Measurements from ENCODE around the gene F8. TPM values are rescaled to one million over a fixed set of nuclear protein-coding genes. Genes with fewer than 3 reads are reported as not detected.

F8 gene
- total and polyA plus RNA-seq, 2 donors (not counting 1 experiment from before 2014, with no cell fraction given), result 4.5 to 7.9 TPM

DNA sequence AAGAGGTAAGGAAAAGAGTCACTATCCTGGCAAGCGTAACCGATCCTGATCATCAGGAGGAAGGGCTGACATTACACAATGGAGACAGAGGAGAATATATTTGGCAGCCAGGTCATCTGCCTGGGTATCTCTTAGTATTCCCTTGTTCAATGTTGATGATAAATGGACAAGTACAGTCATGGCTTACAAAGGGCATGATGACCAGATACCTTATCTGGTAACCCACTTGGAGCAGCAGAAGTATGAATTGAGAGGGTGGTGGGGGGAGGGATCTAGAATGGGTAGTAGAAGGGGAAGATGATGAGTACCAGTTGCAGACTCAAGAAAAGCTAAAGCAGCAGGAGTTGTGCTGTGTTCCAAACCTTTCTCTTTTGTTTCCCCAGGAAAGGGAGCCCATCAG, 17.3 kb downstream of the F8 start:
- no peak overlapping the region for H3K4me2 ChIP-seq (ENCODE audit: extremely low read depth, insufficient read depth, low read length)
- no peaks in the 10 kb centered on the region for H3K79me2 ChIP-seq (ENCODE audit: control insufficient read depth, insufficient read depth, low read length)
- no peak overlapping the region for H2AFZ ChIP-seq (ENCODE audit: low read length)
- TF ChIP-seq, protein P1, sequence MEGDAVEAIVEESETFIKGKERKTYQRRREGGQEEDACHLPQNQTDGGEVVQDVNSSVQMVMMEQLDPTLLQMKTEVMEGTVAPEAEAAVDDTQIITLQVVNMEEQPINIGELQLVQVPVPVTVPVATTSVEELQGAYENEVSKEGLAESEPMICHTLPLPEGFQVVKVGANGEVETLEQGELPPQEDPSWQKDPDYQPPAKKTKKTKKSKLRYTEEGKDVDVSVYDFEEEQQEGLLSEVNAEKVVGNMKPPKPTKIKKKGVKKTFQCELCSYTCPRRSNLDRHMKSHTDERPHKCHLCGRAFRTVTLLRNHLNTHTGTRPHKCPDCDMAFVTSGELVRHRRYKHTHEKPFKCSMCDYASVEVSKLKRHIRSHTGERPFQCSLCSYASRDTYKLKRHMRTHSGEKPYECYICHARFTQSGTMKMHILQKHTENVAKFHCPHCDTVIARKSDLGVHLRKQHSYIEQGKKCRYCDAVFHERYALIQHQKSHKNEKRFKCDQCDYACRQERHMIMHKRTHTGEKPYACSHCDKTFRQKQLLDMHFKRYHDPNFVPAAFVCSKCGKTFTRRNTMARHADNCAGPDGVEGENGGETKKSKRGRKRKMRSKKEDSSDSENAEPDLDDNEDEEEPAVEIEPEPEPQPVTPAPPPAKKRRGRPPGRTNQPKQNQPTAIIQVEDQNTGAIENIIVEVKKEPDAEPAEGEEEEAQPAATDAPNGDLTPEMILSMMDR (conservative IDR thresholded peaks at IDR 0.05 in 1 of 2, IDR thresholded peaks at IDR 0.05 in 1 of 2; ENCODE audit: low read depth in 1 of 2, low read length in 2 of 2), result no peak
- no peak for TF ChIP-seq EZH2 (IDR thresholded peaks at IDR 0.05; ENCODE audit: low read length, missing control alignments)
- no peaks in the 10 kb centered on the region for H3K4me1 ChIP-seq (ENCODE audit: control insufficient read depth, extremely low read depth, insufficient read depth, low read length)
- no peaks in the 10 kb centered on the region for H3K27me3 ChIP-seq (ENCODE audit: control insufficient read depth, insufficient read depth, low read length)
- DNase-seq (ENCODE audit: low read depth in 2 of 2), result no peak
- no peak overlapping the region for H3K9ac ChIP-seq (ENCODE audit: insufficient read depth, low read length)
- H3K27ac ChIP-seq (ENCODE audit: insufficient read depth, low read length), result no peak overlapping the region
- no peaks in the 10 kb centered on the region for H3K36me3 ChIP-seq (ENCODE audit: control insufficient read depth, insufficient read depth, low read length)
- no peaks in the 10 kb centered on the region for H4K20me1 ChIP-seq (ENCODE audit: control insufficient read depth, extremely low read depth, insufficient read depth, low read length)
- no peaks in the 10 kb centered on the region for H3K9me3 ChIP-seq (ENCODE audit: control insufficient read depth, insufficient read depth, low read depth, low read length)
- H3K4me3 ChIP-seq (replicated peaks in 1 of 4; ENCODE audit: control extremely low read depth in 1 of 4, insufficient read depth in 1 of 4, low read depth in 3 of 4, low read length in 4 of 4), result no peak overlapping the region

DNA sequence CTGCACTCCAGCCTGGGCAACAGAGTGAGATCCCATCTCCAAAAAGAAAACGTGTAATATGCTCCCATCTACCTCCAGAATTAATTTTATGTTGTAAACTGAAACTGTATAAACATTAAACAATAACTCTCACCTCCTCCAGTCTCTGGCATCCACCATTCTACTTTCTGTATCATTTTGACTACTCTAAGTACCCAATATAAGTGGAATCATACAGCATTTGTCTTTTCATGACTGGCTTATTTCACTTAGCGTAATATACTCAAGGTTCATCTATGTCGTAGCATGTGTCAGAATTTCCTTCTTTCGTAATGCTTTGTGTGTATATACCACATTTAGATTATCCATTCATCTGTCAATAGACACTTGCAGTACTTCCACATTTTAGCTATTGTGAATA, 20.6 kb downstream of the F8 start:
- Histone ChIP-seq H3K4me3 (replicated peaks in 1 of 4; ENCODE audit: control extremely low read depth in 1 of 4, insufficient read depth in 1 of 4, low read depth in 3 of 4, low read length in 4 of 4) (no peak overlapping the region), H2AFZ (ENCODE audit: low read length) (no peak overlapping the region), H3K4me1 (ENCODE audit: control insufficient read depth, extremely low read depth, insufficient read depth, low read length) (no peaks in the 10 kb centered on the region), H3K4me2 (ENCODE audit: extremely low read depth, insufficient read depth, low read length) (no peak overlapping the region), H3K9ac (ENCODE audit: insufficient read depth, low read length) (no peak overlapping the region), H3K27ac (ENCODE audit: insufficient read depth, low read length) (no peak overlapping the region), H3K36me3 (ENCODE audit: control insufficient read depth, insufficient read depth, low read length) (no peaks in the 10 kb centered on the region), H3K79me2 (ENCODE audit: control insufficient read depth, insufficient read depth, low read length) (no peaks in the 10 kb centered on the region), H4K20me1 (ENCODE audit: control insufficient read depth, extremely low read depth, insufficient read depth, low read length) (no peaks in the 10 kb centered on the region), H3K27me3 (ENCODE audit: control insufficient read depth, insufficient read depth, low read length) (no peaks in the 10 kb centered on the region), H3K9me3 (ENCODE audit: control insufficient read depth, insufficient read depth, low read depth, low read length) (no peaks in the 10 kb centered on the region)
- no peak for DNase-seq (ENCODE audit: low read depth in 2 of 2)
- TF ChIP-seq, protein P1 (conservative IDR thresholded peaks at IDR 0.05 in 1 of 2, IDR thresholded peaks at IDR 0.05 in 1 of 2; ENCODE audit: low read depth in 1 of 2, low read length in 2 of 2), result no peak
- TF ChIP-seq EZH2 (IDR thresholded peaks at IDR 0.05; ENCODE audit: low read length, missing control alignments), result no peak

DNA sequence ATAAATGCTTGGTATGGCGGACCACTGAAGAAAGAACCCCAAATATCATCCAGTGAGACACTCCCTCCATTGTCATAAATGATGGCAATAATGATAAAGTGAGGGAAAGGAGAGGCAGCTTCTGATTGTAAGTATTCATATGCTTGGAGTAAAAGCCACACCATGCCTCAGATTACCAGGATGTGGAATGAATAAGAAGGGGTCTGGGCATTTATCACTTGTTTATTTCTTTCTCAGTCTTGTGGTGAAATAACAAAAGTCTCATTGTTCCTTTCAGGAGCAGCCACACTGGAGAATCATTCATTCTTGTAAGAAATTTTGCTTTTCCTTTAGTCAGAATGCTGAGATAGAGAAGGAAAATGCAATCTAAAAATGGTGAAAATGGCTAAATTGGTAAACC, 21.7 kb downstream of the F8 start:
- H2AFZ ChIP-seq (ENCODE audit: low read length), result no peak overlapping the region
- H3K4me2 ChIP-seq (ENCODE audit: extremely low read depth, insufficient read depth, low read length), result no peak overlapping the region
- no peaks in the 10 kb centered on the region for H3K4me1 ChIP-seq (ENCODE audit: control insufficient read depth, extremely low read depth, insufficient read depth, low read length)
- no peaks in the 10 kb centered on the region for H3K36me3 ChIP-seq (ENCODE audit: control insufficient read depth, insufficient read depth, low read length)
- H3K79me2 ChIP-seq (ENCODE audit: control insufficient read depth, insufficient read depth, low read length), result no peaks in the 10 kb centered on the region
- H3K27ac ChIP-seq (ENCODE audit: insufficient read depth, low read length), result no peak overlapping the region
- no peaks in the 10 kb centered on the region for H3K9me3 ChIP-seq (ENCODE audit: control insufficient read depth, insufficient read depth, low read depth, low read length)
- no peaks in the 10 kb centered on the region for H3K27me3 ChIP-seq (ENCODE audit: control insufficient read depth, insufficient read depth, low read length)
- no peak overlapping the region for H3K4me3 ChIP-seq (replicated peaks in 1 of 4; ENCODE audit: control extremely low read depth in 1 of 4, insufficient read depth in 1 of 4, low read depth in 3 of 4, low read length in 4 of 4)
- no peak overlapping the region for H3K9ac ChIP-seq (ENCODE audit: insufficient read depth, low read length)
- H4K20me1 ChIP-seq (ENCODE audit: control insufficient read depth, extremely low read depth, insufficient read depth, low read length), result no peaks in the 10 kb centered on the region
- no peak for DNase-seq (ENCODE audit: low read depth in 2 of 2)
- TF ChIP-seq, protein P1 (conservative IDR thresholded peaks at IDR 0.05 in 1 of 2, IDR thresholded peaks at IDR 0.05 in 1 of 2; ENCODE audit: low read depth in 1 of 2, low read length in 2 of 2), result no peak
- TF ChIP-seq EZH2 (IDR thresholded peaks at IDR 0.05; ENCODE audit: low read length, missing control alignments), result no peak
